Large intestine (tissue), 12 donors: ENCODE measurements around the gene PATZ1. TPM values are rescaled to one million over a fixed set of nuclear protein-coding genes. Genes with fewer than 3 reads are reported as not detected.
A peak's percentile ranks its signal among the peaks of the same experiment; 100 is the strongest.
"Not testable (repeated sequence)": the region's sequence is repeated elsewhere in the genome, so short reads cannot be mapped to it uniquely, and the experiment has no call there.

Experiments
- DNase-seq, 2 donors: peaks; one replicate each; pipeline versions ENCODE4 v3.0.0 to v3.0.0-alpha.2; 2013
- H3K27ac ChIP-seq: one replicate; pipeline ENCODE4 v1.5.1; 2013; ENCODE audit warnings: low read length
- H3K27me3 ChIP-seq: 2 replicates; pipeline ENCODE4 v1.6.1; 2013; ENCODE audit warnings: low read length; ENCODE audit not compliant: control insufficient read depth, insufficient read depth
- H3K36me3 ChIP-seq: 2 replicates; pipeline ENCODE4 v1.6.1; 2013; ENCODE audit warnings: low read length; ENCODE audit not compliant: control insufficient read depth, insufficient read depth
- H3K4me1 ChIP-seq: one replicate; pipeline ENCODE4 v1.6.1; 2013; ENCODE audit warnings: low read length; ENCODE audit not compliant: control insufficient read depth, insufficient read depth
- H3K4me3 ChIP-seq: one replicate; pipeline ENCODE4 v1.5.1; 2013; ENCODE audit warnings: low read length
- H3K9me3 ChIP-seq: one replicate; pipeline ENCODE4 v1.6.1; 2013; ENCODE audit warnings: mild to moderate bottlenecking, low read depth, low read length, moderate library complexity; ENCODE audit not compliant: control insufficient read depth
- WGBS: methylation state at CpG from one replicate; pipeline ENCODE4 v1.1.5; 2013; ENCODE audit warnings: low lambda C conversion rate; ENCODE audit not compliant: insufficient coverage; 5-methylcytosine and 5-hydroxymethylcytosine counted together
- long read RNA-seq, 11 donors: transcript quantifications; one replicate each; lab custom pipeline, GENCODE V29; 2026
- polyA plus RNA-seq: library from polyadenylated mRNA; unstranded; fragments of 120-200 nt; gene quantifications from one replicate; pipeline ENCODE4 v1.2.1, GENCODE V29; 2013

The PATZ1 gene
- polyA plus RNA-seq, result 38.0 TPM
- long read RNA-seq, donor 1, transcript PATZ1-201 (3 exons, 2,516 nt), result major isoform, 5 of 8 reads
- long read RNA-seq, donor 1, partial matches to known transcripts, result 0 of 8 reads
- long read RNA-seq, donor 1, other reads (novel, unspliced or antisense), result 0 of 8 reads
- long read RNA-seq, donor 2, transcript PATZ1-201 (3 exons, 2,516 nt), result major isoform, 14 of 16 reads
- long read RNA-seq, donor 2, partial matches to known transcripts, result 0 of 16 reads
- long read RNA-seq, donor 2, other reads (novel, unspliced or antisense), result 0 of 16 reads
- long read RNA-seq, donor 3, transcript PATZ1-201 (3 exons, 2,516 nt), result major isoform, 10 of 17 reads
- long read RNA-seq, donor 3, partial matches to known transcripts, result 0 of 17 reads
- long read RNA-seq, donor 3, other reads (novel, unspliced or antisense), result 0 of 17 reads
- long read RNA-seq, donor 4, partial matches to known transcripts, result 0 of 4 reads
- long read RNA-seq, donor 4, other reads (novel, unspliced or antisense), result 0 of 4 reads
- long read RNA-seq, donor 5, partial matches to known transcripts, result 0 of 8 reads
- long read RNA-seq, donor 5, other reads (novel, unspliced or antisense), result 0 of 8 reads
- long read RNA-seq, donor 6, transcript PATZ1-203 (4 exons, 3,638 nt), result major isoform, 7 of 17 reads
- long read RNA-seq, donor 6, transcript PATZ1-201 (3 exons, 2,516 nt), result major isoform, 7 of 17 reads
- long read RNA-seq, donor 6, partial matches to known transcripts, result 0 of 17 reads
- long read RNA-seq, donor 6, other reads (novel, unspliced or antisense), result 0 of 17 reads
- long read RNA-seq, donor 7, partial matches to known transcripts, result 0 of 9 reads
- long read RNA-seq, donor 7, other reads (novel, unspliced or antisense), result 0 of 9 reads
- long read RNA-seq, donor 8, transcript PATZ1-203 (4 exons, 3,638 nt), result major isoform, 8 of 21 reads
- long read RNA-seq, donor 8, partial matches to known transcripts, result 7 of 21 reads
- long read RNA-seq, donor 8, other reads (novel, unspliced or antisense), result 0 of 21 reads
- long read RNA-seq, donor 9, transcript PATZ1-201 (3 exons, 2,516 nt), result major isoform, 6 of 90 reads
- long read RNA-seq, donor 9, transcript PATZ1-203 (4 exons, 3,638 nt), result major isoform, 6 of 90 reads
- long read RNA-seq, donor 9, partial matches to known transcripts, result 38 of 90 reads
- long read RNA-seq, donor 9, other reads (novel, unspliced or antisense), result 37 of 90 reads
- long read RNA-seq, donor 10, transcript PATZ1-201 (3 exons, 2,516 nt), result major isoform, 8 of 30 reads
- long read RNA-seq, donor 10, transcript PATZ1-203 (4 exons, 3,638 nt), result minor isoform, 6 of 30 reads
- long read RNA-seq, donor 10, partial matches to known transcripts, result 9 of 30 reads
- long read RNA-seq, donor 10, other reads (novel, unspliced or antisense), result 0 of 30 reads
- long read RNA-seq, donor 11, transcript PATZ1-201 (3 exons, 2,516 nt), result major isoform, 8 of 16 reads
- long read RNA-seq, donor 11, partial matches to known transcripts, result 0 of 16 reads
- long read RNA-seq, donor 11, other reads (novel, unspliced or antisense), result 0 of 16 reads

GRCh38 chr22:31346255-31346732 lies at the start of gene PATZ1:
PATZ1 (minus strand) TSS chr22:31346346; CDS start chr22:31345602, 744 bp downstream.
- Histone ChIP-seq H3K4me3 (peak within 1 kb of the TSS; percentile 75), H3K27me3 (no peaks in the 10 kb centered on the region), H3K27ac (peak within 1 kb of the TSS; percentile 87), H3K9me3 (peaks cover 2% of the 10 kb centered on the region), H3K4me1 (peaks cover 34% of the 10 kb centered on the region), H3K36me3 (peaks cover 22% of the 10 kb centered on the region)
- WGBS, result no CpG with 5 or more reads among the region's 41 CpGs
- peak; percentile 85 to 91 for DNase-seq

- Histone ChIP-seq H3K4me1 (no peaks in the 10 kb centered on the region), H3K36me3 (no peaks in the 10 kb centered on the region), H3K4me3 (no peak overlapping the region), H3K27ac (no peak overlapping the region), H3K9me3 (no peaks in the 10 kb centered on the region), H3K27me3 (no peaks in the 10 kb centered on the region)
- WGBS, result no CpG with 5 or more reads among the region's 3 CpGs
- DNase-seq, result no peak
Observed at GRCh38 chr22:31394326-31394725, 48.2 kb upstream of the PATZ1 start.

- Histone ChIP-seq H3K4me3 (no peak overlapping the region), H3K36me3 (no peaks in the 10 kb centered on the region), H3K4me1 (no peaks in the 10 kb centered on the region), H3K9me3 (no peaks in the 10 kb centered on the region), H3K27me3 (no peaks in the 10 kb centered on the region), H3K27ac (no peak overlapping the region)
- WGBS, result no CpG with 5 or more reads among the region's 2 CpGs
- no peak for DNase-seq
Observed at GRCh38 chr22:31393893-31394292, 47.7 kb upstream of the PATZ1 start.

- DNase-seq, H3K4me1 ChIP-seq, H3K27ac ChIP-seq, H3K27me3 ChIP-seq, H3K9me3 ChIP-seq, H3K4me3 ChIP-seq, H3K36me3 ChIP-seq: not testable (repeated sequence)
- 40% methylated on average over 1 of the region's 6 CpGs for WGBS
Observed at GRCh38 chr22:31378651-31379050, 32.5 kb upstream of the PATZ1 start.

GRCh38 chr22:31378123-31378522 lies 32.0 kb upstream of the PATZ1 start:
- H3K27me3 ChIP-seq, result no peaks in the 10 kb centered on the region
- H3K4me3 ChIP-seq, result no peak overlapping the region
- no CpG with 5 or more reads among the region's 3 CpGs for WGBS
- no peaks in the 10 kb centered on the region for H3K4me1 ChIP-seq
- H3K9me3 ChIP-seq, result no peaks in the 10 kb centered on the region
- no peak overlapping the region for H3K27ac ChIP-seq
- no peak for DNase-seq
- H3K36me3 ChIP-seq, result no peaks in the 10 kb centered on the region

- H3K27me3 ChIP-seq, result no peaks in the 10 kb centered on the region
- WGBS, result no CpG with 5 or more reads among the region's 3 CpGs
Observed at GRCh38 chr22:31377612-31378011, 31.5 kb upstream of the PATZ1 start.

GRCh38 chr22:31367426-31367825 lies 21.3 kb upstream of the PATZ1 start:
- H3K4me1 ChIP-seq, result no peaks in the 10 kb centered on the region
- H3K27ac ChIP-seq, result no peak overlapping the region
- H3K27me3 ChIP-seq, result no peaks in the 10 kb centered on the region
- DNase-seq, result no peak
- WGBS, result no CpG with 5 or more reads among the region's 3 CpGs
- no peaks in the 10 kb centered on the region for H3K36me3 ChIP-seq
- no peaks in the 10 kb centered on the region for H3K9me3 ChIP-seq
- H3K4me3 ChIP-seq, result no peak overlapping the region

More at GRCh38 chr22:31377612-31378011, 31.5 kb upstream of the PATZ1 start:
- H3K36me3 ChIP-seq, result no peaks in the 10 kb centered on the region
- no peak overlapping the region for H3K4me3 ChIP-seq
- H3K27ac ChIP-seq, result no peak overlapping the region
- no peak for DNase-seq
- H3K9me3 ChIP-seq, result no peaks in the 10 kb centered on the region
- H3K4me1 ChIP-seq, result no peaks in the 10 kb centered on the region

- no peak for DNase-seq
- H3K27ac ChIP-seq, result no peak overlapping the region
- WGBS, result no CpG with 5 or more reads among the region's 3 CpGs
- no peaks in the 10 kb centered on the region for H3K9me3 ChIP-seq
- no peaks in the 10 kb centered on the region for H3K4me1 ChIP-seq
- H3K4me3 ChIP-seq, result no peak overlapping the region
- no peaks in the 10 kb centered on the region for H3K27me3 ChIP-seq
- no peaks in the 10 kb centered on the region for H3K36me3 ChIP-seq
Observed at GRCh38 chr22:31363885-31364465, 17.8 kb upstream of the PATZ1 start.

- no CpG with 5 or more reads among the region's 1 CpG for whole genome bisulfite sequencing
- H3K9me3 ChIP-seq, result no peaks in the 10 kb centered on the region
- no peaks in the 10 kb centered on the region for H3K36me3 ChIP-seq
- no peak overlapping the region for H3K4me3 ChIP-seq
- DNase-seq, result no peak
- no peaks in the 10 kb centered on the region for H3K27me3 ChIP-seq
- no peaks in the 10 kb centered on the region for H3K4me1 ChIP-seq
- no peak overlapping the region for H3K27ac ChIP-seq
Observed at GRCh38 chr22:31361743-31362142, 15.6 kb upstream of the PATZ1 start.
